MCF 10A (cell line): ENCODE data around the gene C4orf50. TPM values are rescaled to one million over a fixed set of nuclear protein-coding genes. Genes with fewer than 3 reads are reported as not detected.

Experiments used
- BruUV-seq: library from RNA; stranded (reverse); fragments of 400-500 nt; replicated peaks from 2 replicates; lab custom pipeline; 2021; lab: Mats Ljungman, UMichigan
- CTCF ChIA-PET: fragments of 300-600 bp; sonication (Branson Sonifier 250); formaldehyde crosslinking; extraction: SDS; loops from one replicate; lab custom pipeline; 2021; ENCODE audit warnings: antibody characterized with exemption, inconsistent platforms; lab: Yijun Ruan, JAX
- POLR2A ChIA-PET: fragments of 300-600, 350-650 bp; sonication (Branson Sonifier 250); formaldehyde crosslinking; extraction: SDS; loops from one replicate; lab custom pipeline; 2020; ENCODE audit warnings: antibody characterized with exemption, inconsistent platforms; lab: Yijun Ruan, JAX
- DNase-seq: peaks from one replicate; pipeline ENCODE4 v3.0.0-alpha.2; 2018; ENCODE audit not compliant: unreplicated experiment
- H3K27ac Mint-ChIP-seq: one replicate; pipeline ENCODE4 v1.8.0; 2022; ENCODE audit warnings: mild to moderate bottlenecking, low read depth, mixed read lengths; ENCODE audit not compliant: unreplicated experiment
- H3K27me3 Mint-ChIP-seq: one replicate; pipeline ENCODE4 v1.8.0; 2022; ENCODE audit warnings: mixed read lengths; ENCODE audit not compliant: insufficient read depth, unreplicated experiment
- H3K36me3 Mint-ChIP-seq: one replicate; pipeline ENCODE4 v1.8.0; 2022; ENCODE audit warnings: mild to moderate bottlenecking, moderate library complexity, mixed read lengths; ENCODE audit not compliant: insufficient read depth, unreplicated experiment
- H3K4me1 Mint-ChIP-seq: one replicate; pipeline ENCODE4 v1.8.0; 2022; ENCODE audit warnings: mixed read lengths; ENCODE audit not compliant: insufficient read depth, unreplicated experiment
- H3K4me3 Mint-ChIP-seq: one replicate; pipeline ENCODE4 v1.8.0; 2022; ENCODE audit warnings: mild to moderate bottlenecking, moderate library complexity, mixed read lengths; ENCODE audit not compliant: unreplicated experiment
- H3K9me3 Mint-ChIP-seq: one replicate; pipeline ENCODE4 v1.8.0; 2022; ENCODE audit warnings: mixed read lengths; ENCODE audit not compliant: unreplicated experiment
- CTCF ChIP-seq: fragments of 200-600 bp; IDR thresholded peaks from one replicate; pipeline ENCODE4 v1.8.0; 2022; ENCODE audit warnings: antibody characterized with exemption, mild to moderate bottlenecking; ENCODE audit not compliant: unreplicated experiment
- intact Hi-C: fragments of 100-400 bp; cut with micrococcal nuclease; formaldehyde crosslinking; loops from 2 replicates; pipeline ENCODE4 v1.14.1; 2022
- total RNA-seq: library from RNA; stranded (reverse); gene quantifications from 2 replicates; pipeline ENCODE4 v1.2.3, GENCODE V29; 2022

The C4orf50 gene
- total RNA-seq, 1 experiment from 2014 or later = not detected

- Mint-ChIP-seq H3K9me3 (peaks cover 47% of the 10 kb centered on the region), H3K27ac (no peak overlapping the region), H3K27me3 (no peaks in the 10 kb centered on the region), H3K4me3 (no peak overlapping the region), H3K4me1 (no peaks in the 10 kb centered on the region), H3K36me3 (no peaks in the 10 kb centered on the region)
- TF ChIP-seq CTCF = no peak
- DNase-seq = no peak
- no TSS peak for BruUV-seq
- CTCF ChIA-PET = no interaction called here
- POLR2A ChIA-PET = no interaction called here
- intact Hi-C loops = no loop called here
Measured at GRCh38 chr4:6063684-6064083, 45.5 kb upstream of the C4orf50 start.

- BruUV-seq = no TSS peak
- no peak overlapping the region for H3K27ac Mint-ChIP-seq
- POLR2A ChIA-PET = no interaction called here
- intact Hi-C loops = no loop called here
- TF ChIP-seq CTCF = no peak
- no peaks in the 10 kb centered on the region for H3K4me1 Mint-ChIP-seq
- H3K9me3 Mint-ChIP-seq = peaks cover 53% of the 10 kb centered on the region
- no peaks in the 10 kb centered on the region for H3K36me3 Mint-ChIP-seq
- DNase-seq = no peak
- no peaks in the 10 kb centered on the region for H3K27me3 Mint-ChIP-seq
- CTCF ChIA-PET = no interaction called here
- no peak overlapping the region for H3K4me3 Mint-ChIP-seq
Measured at GRCh38 chr4:6062133-6062532, 43.9 kb upstream of the C4orf50 start.

GRCh38 chr4:6059375-6059805, 41.2 kb upstream of the C4orf50 start:
- Mint-ChIP-seq H3K9me3 (peaks cover 30% of the 10 kb centered on the region), H3K36me3 (no peaks in the 10 kb centered on the region), H3K27ac (no peak overlapping the region), H3K27me3 (no peaks in the 10 kb centered on the region), H3K4me1 (no peaks in the 10 kb centered on the region), H3K4me3 (no peak overlapping the region)
- BruUV-seq = no TSS peak
- TF ChIP-seq CTCF = no peak
- CTCF ChIA-PET = interaction anchor here (1.1 to 1.2 kb wide), 2 partner anchors 13 to 41 kb away, joined by 3 read pairs; partner anchors contain the start of gene C4orf50
- POLR2A ChIA-PET = no interaction called here
- DNase-seq = no peak
- intact Hi-C loops = no loop called here

GRCh38 chr4:6058531-6059374, 40.5 kb upstream of the C4orf50 start:
- ChIA-PET CTCF (interaction anchor here (1.1 to 1.2 kb wide), 2 partner anchors 14 to 40 kb away, joined by 3 read pairs; partner anchors contain the start of gene C4orf50), POLR2A (no interaction called here)
- Mint-ChIP-seq H3K27me3 (no peaks in the 10 kb centered on the region), H3K4me3 (no peak overlapping the region), H3K9me3 (peaks cover 25% of the 10 kb centered on the region), H3K4me1 (no peaks in the 10 kb centered on the region), H3K36me3 (no peaks in the 10 kb centered on the region), H3K27ac (no peak overlapping the region)
- no peak for TF ChIP-seq CTCF
- DNase-seq = no peak
- BruUV-seq = no TSS peak
- intact Hi-C loops = no loop called here
